WTC11 (cell line): ENCODE measurements around the gene TBC1D1.

Experiments
- ATF3 ChIP-seq: sonication (generic); formaldehyde crosslinking; conservative IDR thresholded peaks from 2 replicates; pipeline ENCODE4 v1.8.1; 2022; ENCODE audit warnings: mild to moderate bottlenecking, missing genetic modification reagents
- ATF6 ChIP-seq: sonication (generic); formaldehyde crosslinking; IDR thresholded peaks from 2 replicates; pipeline ENCODE4 v1.8.1; 2023; ENCODE audit warnings: mild to moderate bottlenecking, missing genetic modification reagents
- CTCF ChIP-seq: fragments of 200-600 bp; IDR thresholded peaks from 2 replicates; pipeline ENCODE4 v1.8.0; 2022; ENCODE audit warnings: antibody characterized with exemption
- E2F4 ChIP-seq: sonication (generic); formaldehyde crosslinking; IDR thresholded peaks from 2 replicates; pipeline ENCODE4 v1.8.1; 2022; ENCODE audit warnings: low read depth, mild to moderate bottlenecking, moderate library complexity, missing genetic modification reagents, borderline replicate concordance
- ELF4 ChIP-seq: sonication (generic); formaldehyde crosslinking; IDR thresholded peaks from 2 replicates; pipeline ENCODE4 v1.8.1; 2022; ENCODE audit warnings: low read depth, mild to moderate bottlenecking, moderate library complexity, missing genetic modification reagents
- ESRRA ChIP-seq: sonication (generic); formaldehyde crosslinking; IDR thresholded peaks from 2 replicates; pipeline ENCODE4 v1.8.1; 2022; ENCODE audit warnings: mild to moderate bottlenecking, missing genetic modification reagents, borderline replicate concordance
- ETV6 ChIP-seq: sonication (generic); formaldehyde crosslinking; IDR thresholded peaks from 2 replicates; pipeline ENCODE4 v1.8.1; 2022; ENCODE audit warnings: mild to moderate bottlenecking, missing genetic modification reagents
- MAX ChIP-seq: sonication (generic); formaldehyde crosslinking; IDR thresholded peaks from 2 replicates; pipeline ENCODE4 v1.8.0; 2022; ENCODE audit warnings: mild to moderate bottlenecking, missing genetic modification reagents
- NFE2L1 ChIP-seq: sonication (generic); formaldehyde crosslinking; IDR thresholded peaks from 2 replicates; pipeline ENCODE4 v1.8.1; 2023; ENCODE audit warnings: missing genetic modification reagents
- NR2C2 ChIP-seq: sonication (generic); formaldehyde crosslinking; IDR thresholded peaks from 2 replicates; pipeline ENCODE4 v1.8.0; 2022; ENCODE audit warnings: mild to moderate bottlenecking, missing genetic modification reagents
- PRDM15 ChIP-seq: sonication (generic); formaldehyde crosslinking; IDR thresholded peaks from 2 replicates; pipeline ENCODE4 v1.8.0; 2022; ENCODE audit warnings: missing genetic modification reagents
- TEAD4 ChIP-seq: sonication (generic); formaldehyde crosslinking; IDR thresholded peaks from 2 replicates; pipeline ENCODE4 v1.8.0; 2022; ENCODE audit warnings: mild to moderate bottlenecking, missing genetic modification reagents
- USF2 ChIP-seq: sonication (generic); formaldehyde crosslinking; IDR thresholded peaks from 2 replicates; pipeline ENCODE4 v1.8.1; 2023; ENCODE audit warnings: mild to moderate bottlenecking, missing genetic modification reagents, moderate library complexity
- ZNF512 ChIP-seq: sonication (generic); formaldehyde crosslinking; IDR thresholded peaks from 2 replicates; pipeline ENCODE4 v1.8.1; 2022; ENCODE audit warnings: missing genetic modification reagents, borderline replicate concordance

GRCh38 chr4:37938208-37938607, 47.3 kb downstream of the TBC1D1 start:
- TF ChIP-seq ETV6 (no peak), USF2 (CRISPR knock-in tag) (no peak), CTCF (no peak), ESRRA (CRISPR knock-in tag) (no peak), MAX (CRISPR knock-in tag) (no peak), ATF3 (CRISPR knock-in tag) (no peak), NFE2L1 (no peak), PRDM15 (no peak), ELF4 (CRISPR knock-in tag) (no peak), E2F4 (CRISPR knock-in tag) (no peak), ZNF512 (CRISPR knock-in tag) (no peak), TEAD4 (CRISPR knock-in tag) (no peak), ATF6 (no peak), NR2C2 (CRISPR knock-in tag) (no peak)
